Mesenchymal stem cell (in vitro differentiated cells and primary cell): ENCODE results near the gene GMPPB.

Experiments
- DNase-seq: peaks from one replicate; pipeline ENCODE4 v3.0.0-alpha.2; 2013
- H2AFZ ChIP-seq: one replicate; pipeline ENCODE4 v1.6.1; 2013; ENCODE audit warnings: low read depth, mild to moderate bottlenecking, control low read depth, inconsistent platforms, low read length, moderate library complexity
- H2AK5ac ChIP-seq: 2 replicates; pipeline ENCODE4 v1.6.1; 2013; ENCODE audit warnings: low read length, moderate library complexity, mild to moderate bottlenecking, inconsistent platforms; ENCODE audit not compliant: severe bottlenecking
- H2BK120ac ChIP-seq: one replicate; pipeline ENCODE4 v1.6.1; 2013; ENCODE audit warnings: low read depth, mild to moderate bottlenecking, inconsistent platforms, low read length, moderate library complexity
- H2BK12ac ChIP-seq, 2 experiments: one replicate each; pipeline ENCODE4 v1.6.1; 2013; ENCODE audit warnings: inconsistent platforms in 2 of 2, low read length in 2 of 2, mild to moderate bottlenecking in 2 of 2, moderate library complexity in 2 of 2, control low read depth in 1 of 2
- H2BK15ac ChIP-seq: one replicate; pipeline ENCODE4 v1.6.1; 2013; ENCODE audit warnings: mild to moderate bottlenecking, low read depth, inconsistent platforms; ENCODE audit not compliant: poor library complexity, severe bottlenecking
- H2BK5ac ChIP-seq: 2 replicates; pipeline ENCODE4 v1.6.1; 2013; ENCODE audit warnings: low read depth, mild to moderate bottlenecking, low read length, control low read depth, inconsistent platforms; ENCODE audit not compliant: poor library complexity, severe bottlenecking
- H3K14ac ChIP-seq, 2 experiments: one replicate each; pipeline ENCODE4 v1.6.1; 2013; ENCODE audit warnings: inconsistent platforms in 2 of 2, low read length in 2 of 2, control low read depth in 1 of 2, mild to moderate bottlenecking in 1 of 2, moderate library complexity in 1 of 2
- H3K18ac ChIP-seq, 2 experiments: one replicate each; pipeline ENCODE4 v1.6.1; 2013; ENCODE audit warnings: inconsistent platforms in 2 of 2, low read length in 2 of 2, control low read depth in 1 of 2, low read depth in 1 of 2, mild to moderate bottlenecking in 1 of 2
- H3K23ac ChIP-seq, 2 experiments: one replicate each; pipeline ENCODE4 v1.6.1; 2013; ENCODE audit warnings: inconsistent platforms in 2 of 2, low read length in 2 of 2, mild to moderate bottlenecking in 2 of 2, moderate library complexity in 2 of 2, control low read depth in 1 of 2
- H3K27ac ChIP-seq: 2 replicates; pipeline ENCODE4 v1.5.1; 2013; ENCODE audit warnings: mild to moderate bottlenecking, moderate library complexity, low read length, control low read depth, inconsistent platforms; ENCODE audit not compliant: poor library complexity, severe bottlenecking
- H3K27me3 ChIP-seq, 2 experiments: 2 replicates each; pipeline versions ENCODE4 v1.6.1 to v1.7.0; 2013; ENCODE audit warnings: low read length in 2 of 2, mild to moderate bottlenecking in 2 of 2, moderate library complexity in 2 of 2, control low read depth in 1 of 2, inconsistent platforms in 1 of 2; ENCODE audit not compliant: control insufficient read depth in 1 of 2, insufficient read depth in 1 of 2
- H3K36me3 ChIP-seq, 2 experiments: 2 replicates each; pipeline versions ENCODE4 v1.6.1 to v1.7.0; 2013; ENCODE audit warnings: low read length in 2 of 2, control low read depth in 1 of 2, inconsistent platforms in 1 of 2, low read depth in 1 of 2, mild to moderate bottlenecking in 1 of 2; ENCODE audit not compliant: insufficient read depth in 2 of 2, control insufficient read depth in 1 of 2
- H3K4ac ChIP-seq, 2 experiments: one replicate each; pipeline ENCODE4 v1.6.1; 2013; ENCODE audit warnings: inconsistent platforms in 2 of 2, low read length in 2 of 2, mild to moderate bottlenecking in 2 of 2, moderate library complexity in 2 of 2, control low read depth in 1 of 2, low read depth in 1 of 2
- H3K4me1 ChIP-seq: 2 replicates; pipeline ENCODE4 v1.6.1; 2013; ENCODE audit warnings: low read depth, low read length, control low read depth; ENCODE audit not compliant: control insufficient read depth, insufficient read depth
- H3K4me2 ChIP-seq: 2 replicates; pipeline ENCODE4 v1.6.1; 2013; ENCODE audit warnings: low read length, mild to moderate bottlenecking, inconsistent platforms; ENCODE audit not compliant: poor library complexity, severe bottlenecking
- H3K4me3 ChIP-seq, 2 experiments: 2 replicates each; pipeline versions ENCODE4 v1.5.1 to v1.7.0; 2013; ENCODE audit warnings: low read length in 2 of 2, mild to moderate bottlenecking in 2 of 2, control low read depth in 1 of 2, low read depth in 1 of 2; ENCODE audit not compliant: insufficient read depth in 1 of 2
- H3K79me1 ChIP-seq: replicated peaks from 2 replicates; pipeline ENCODE4 v1.6.1; 2013; ENCODE audit warnings: mild to moderate bottlenecking, control low read depth, low read length, inconsistent platforms; ENCODE audit not compliant: poor library complexity, severe bottlenecking
- H3K9ac ChIP-seq: 2 replicates; pipeline ENCODE4 v1.7.0; 2013; ENCODE audit warnings: mild to moderate bottlenecking, low read length, moderate library complexity
- H3K9me3 ChIP-seq: 2 replicates; pipeline ENCODE4 v1.7.0; 2013; ENCODE audit warnings: mild to moderate bottlenecking, low read length; ENCODE audit not compliant: control insufficient read depth
- H4K8ac ChIP-seq: one replicate; pipeline ENCODE4 v1.6.1; 2013; ENCODE audit warnings: inconsistent platforms, mild to moderate bottlenecking, low read length, moderate library complexity
- H4K91ac ChIP-seq: one replicate; pipeline ENCODE4 v1.6.1; 2013; ENCODE audit warnings: mild to moderate bottlenecking, low read length, inconsistent platforms
- WGBS: methylation state at CpG from one replicate; pipeline ENCODE4 v1.1.7; 2013; ENCODE audit warnings: mixed read lengths; 5-methylcytosine and 5-hydroxymethylcytosine counted together

GMPPB gene

DNA sequence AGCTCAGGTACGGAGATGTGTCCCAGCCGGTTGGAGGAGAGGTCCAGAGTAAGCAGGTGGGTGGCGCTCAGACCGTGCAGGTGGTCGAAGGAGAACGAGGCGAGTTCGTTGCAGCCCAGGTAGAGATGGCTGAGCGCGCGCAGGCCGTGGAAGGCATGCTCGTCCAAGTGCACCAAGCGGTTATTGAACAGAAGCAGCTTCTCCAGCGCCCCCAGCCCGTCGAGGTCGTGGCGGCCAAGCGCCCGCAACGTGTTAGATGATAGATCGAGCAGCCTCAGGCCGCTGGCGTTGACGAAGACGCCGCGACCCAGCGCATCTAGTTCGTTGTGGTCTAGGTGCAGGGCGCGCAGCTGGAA lies 4.9 kb downstream of the GMPPB start:
- H3K79me1 ChIP-seq, result peaks cover 18% of the 10 kb centered on the region
- no peaks in the 10 kb centered on the region for H3K27me3 ChIP-seq
- no peak overlapping the region for H2BK12ac ChIP-seq
- H3K4me1 ChIP-seq, result peaks cover 27% of the 10 kb centered on the region
- H4K91ac ChIP-seq, result no peak overlapping the region
- no peaks in the 10 kb centered on the region for H3K9me3 ChIP-seq
- peak overlapping the region in 1 of 2 experiments; percentile 6 for H3K23ac ChIP-seq
- no peak overlapping the region for H2BK120ac ChIP-seq
- H3K14ac ChIP-seq, result peak overlapping the region in 1 of 2 experiments; percentile 50
- no peak overlapping the region for H3K27ac ChIP-seq
- peak overlapping the region; percentile 54 to 81 for H3K4me3 ChIP-seq
- H2BK5ac ChIP-seq, result no peak overlapping the region
- 24% methylated on average over 33 of the region's 33 CpGs for WGBS
- H2AFZ ChIP-seq, result no peak overlapping the region
- DNase-seq, result peak; percentile 31
- no peak overlapping the region for H3K18ac ChIP-seq
- H4K8ac ChIP-seq, result peak overlapping the region; percentile 62
- H2BK15ac ChIP-seq, result no peak overlapping the region
- no peak overlapping the region for H2AK5ac ChIP-seq
- H3K9ac ChIP-seq, result peak overlapping the region; percentile 72
- peaks cover 33 to 75% of the 10 kb centered on the region in 2 experiments for H3K36me3 ChIP-seq
- H3K4ac ChIP-seq, result peak overlapping the region in 1 of 2 experiments; percentile 41
- H3K4me2 ChIP-seq, result peak overlapping the region; percentile 87

DNA sequence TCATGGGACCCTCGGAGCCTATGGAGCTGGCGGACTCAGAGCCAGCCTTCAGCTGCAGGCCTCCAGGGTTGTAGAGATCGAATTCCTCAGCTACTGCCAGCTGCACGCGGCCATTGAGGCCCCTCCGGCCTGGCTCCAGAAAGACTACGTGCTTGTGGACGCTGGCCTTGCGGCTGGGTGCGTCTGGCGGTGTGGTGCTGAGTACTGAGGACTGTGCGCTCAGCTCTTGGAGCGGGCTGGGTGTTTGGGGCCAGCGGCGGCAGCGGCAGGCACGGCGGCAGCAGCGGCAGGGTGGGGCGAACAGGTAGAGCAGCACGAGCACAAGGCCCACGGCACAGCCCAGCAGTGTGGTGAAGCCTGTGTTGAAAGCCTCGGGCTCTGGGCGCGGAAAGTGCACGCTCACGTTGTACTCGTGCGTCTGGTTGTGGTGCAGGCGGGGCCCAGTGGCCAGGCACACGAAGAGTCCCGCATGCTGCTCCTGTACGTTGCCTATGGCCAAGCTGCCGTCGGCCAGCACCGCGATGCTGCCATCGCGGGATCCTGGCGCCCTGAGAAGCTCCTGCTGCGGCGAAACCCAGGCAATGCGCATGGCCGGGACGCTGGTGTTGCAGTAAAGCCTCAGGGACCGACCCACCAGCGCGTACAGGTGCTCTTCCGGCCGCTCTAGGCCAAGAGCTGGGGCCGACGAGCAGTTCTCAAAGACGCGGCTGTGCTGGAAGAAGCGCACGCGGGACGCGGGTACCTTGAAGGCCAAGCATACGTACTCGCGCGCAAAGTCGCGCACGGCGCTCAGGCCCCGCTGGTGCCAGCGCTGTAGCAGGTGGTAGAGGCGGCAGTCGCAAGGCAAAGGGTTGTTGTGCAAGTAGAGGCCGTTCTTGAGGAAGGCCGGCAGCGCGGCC lies 5.5 kb downstream of the GMPPB start:
- Histone ChIP-seq H3K4ac (no peak overlapping the region), H4K91ac (peak overlapping the region; percentile 18), H3K18ac (no peak overlapping the region), H2BK15ac (no peak overlapping the region), H3K4me1 (peaks cover 27% of the 10 kb centered on the region), H3K27me3 (no peaks in the 10 kb centered on the region), H3K27ac (no peak overlapping the region), H2BK5ac (no peak overlapping the region), H3K4me2 (no peak overlapping the region), H3K23ac (no peak overlapping the region), H3K79me1 (peaks cover 16% of the 10 kb centered on the region), H2AFZ (no peak overlapping the region), H2AK5ac (no peak overlapping the region), H3K4me3 (no peak overlapping the region), H2BK12ac (no peak overlapping the region), H3K36me3 (peaks cover 33 to 78% of the 10 kb centered on the region in 2 experiments), H2BK120ac (no peak overlapping the region), H4K8ac (peak overlapping the region; percentile 53), H3K9ac (no peak overlapping the region), H3K14ac (no peak overlapping the region), H3K9me3 (no peaks in the 10 kb centered on the region)
- no peak for DNase-seq
- WGBS, result 74% methylated on average over 75 of the region's 75 CpGs

DNA sequence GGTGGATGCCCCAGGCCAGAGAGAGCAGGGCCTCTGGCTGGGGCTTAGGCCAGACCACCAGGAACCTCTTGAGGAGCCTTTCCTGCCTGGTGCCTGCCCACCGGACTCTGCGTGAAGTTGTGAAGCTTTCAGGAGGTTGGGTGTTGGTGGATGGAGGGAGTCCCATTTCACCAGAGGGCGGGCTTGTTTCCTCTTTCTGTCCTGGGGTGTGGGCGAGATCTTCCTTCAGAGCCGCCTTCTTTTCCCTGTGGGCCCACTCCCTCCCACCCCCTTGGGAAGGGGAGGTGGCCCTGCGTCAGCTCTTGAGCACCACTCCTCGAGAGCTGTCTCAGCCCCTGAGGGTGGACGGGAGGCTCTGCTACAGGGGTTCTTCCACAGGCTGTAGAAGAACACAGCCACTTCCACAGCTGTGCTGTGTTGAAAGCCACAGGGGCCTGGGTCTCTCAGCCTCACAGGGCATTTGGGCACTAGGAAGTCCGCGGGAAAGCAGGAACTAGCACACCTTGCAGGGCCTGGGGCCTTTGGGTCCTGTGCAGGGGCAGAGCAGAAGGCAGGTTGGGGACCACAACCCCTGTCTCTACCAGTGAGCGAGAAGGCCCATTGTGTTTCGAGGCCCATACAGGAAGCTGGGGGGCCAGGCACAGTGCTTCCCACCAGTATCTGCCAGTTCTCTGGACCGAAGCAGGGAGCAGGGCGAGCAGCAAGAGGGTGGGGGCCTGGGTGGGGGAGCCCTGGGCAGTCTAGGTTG lies 6.4 kb downstream of the GMPPB start:
- 92% methylated on average over 14 of the region's 14 CpGs for WGBS
- Histone ChIP-seq H4K91ac (no peak overlapping the region), H3K27me3 (no peaks in the 10 kb centered on the region), H3K23ac (no peak overlapping the region), H3K27ac (no peak overlapping the region), H2AFZ (no peak overlapping the region), H3K79me1 (peaks cover 11% of the 10 kb centered on the region), H3K18ac (no peak overlapping the region), H3K9me3 (no peaks in the 10 kb centered on the region), H3K4ac (no peak overlapping the region), H3K9ac (peak overlapping the region; percentile 8), H3K4me1 (peaks cover 22% of the 10 kb centered on the region), H2BK5ac (no peak overlapping the region), H3K36me3 (peaks cover 35 to 78% of the 10 kb centered on the region in 2 experiments), H2BK12ac (no peak overlapping the region), H3K4me2 (no peak overlapping the region), H2AK5ac (no peak overlapping the region), H3K4me3 (no peak overlapping the region), H3K14ac (no peak overlapping the region), H2BK15ac (no peak overlapping the region), H2BK120ac (no peak overlapping the region), H4K8ac (no peak overlapping the region)
- no peak for DNase-seq

DNA sequence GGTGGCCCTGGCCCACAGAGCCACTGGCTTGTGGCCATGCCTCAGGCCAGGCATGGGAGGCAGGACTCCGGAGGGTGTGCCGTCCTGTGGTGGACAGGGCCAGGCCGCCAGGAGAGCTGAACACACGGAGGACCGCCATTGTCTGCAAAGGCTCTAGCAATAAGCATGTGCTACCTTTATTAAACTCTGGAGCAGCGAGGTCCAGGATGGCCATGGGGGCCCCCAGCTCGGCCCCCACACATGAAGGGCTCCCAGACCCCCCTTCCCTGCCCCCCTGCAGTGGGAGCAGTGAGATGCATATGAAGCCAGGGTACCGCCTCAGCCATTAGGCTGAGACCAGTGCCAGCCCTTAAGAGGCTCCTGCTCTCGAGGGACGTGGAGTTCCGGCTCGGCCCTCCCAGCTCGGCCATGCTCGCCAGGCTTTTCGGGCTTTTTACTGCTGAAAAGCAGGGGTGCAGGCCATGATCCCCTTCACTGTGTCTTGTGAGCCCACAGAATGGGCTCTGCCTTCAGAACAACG lies 7.0 kb downstream of the GMPPB start:
- H3K4me2 ChIP-seq, result no peak overlapping the region
- H3K9me3 ChIP-seq, result no peaks in the 10 kb centered on the region
- no peak overlapping the region for H3K18ac ChIP-seq
- H3K4me3 ChIP-seq, result no peak overlapping the region
- H2BK15ac ChIP-seq, result no peak overlapping the region
- peaks cover 5% of the 10 kb centered on the region for H3K79me1 ChIP-seq
- H3K27me3 ChIP-seq, result no peaks in the 10 kb centered on the region
- no peak overlapping the region for H4K91ac ChIP-seq
- H3K9ac ChIP-seq, result peak overlapping the region; percentile 8
- H2BK120ac ChIP-seq, result no peak overlapping the region
- no peak overlapping the region for H2AK5ac ChIP-seq
- no peak for DNase-seq
- peaks cover 30 to 75% of the 10 kb centered on the region in 2 experiments for H3K36me3 ChIP-seq
- no peak overlapping the region for H2BK12ac ChIP-seq
- H3K4me1 ChIP-seq, result peaks cover 16% of the 10 kb centered on the region
- 96% methylated on average over 15 of the region's 16 CpGs for WGBS
- H3K14ac ChIP-seq, result no peak overlapping the region
- no peak overlapping the region for H3K4ac ChIP-seq
- no peak overlapping the region for H3K23ac ChIP-seq
- H2AFZ ChIP-seq, result no peak overlapping the region
- H2BK5ac ChIP-seq, result no peak overlapping the region
- no peak overlapping the region for H4K8ac ChIP-seq
- H3K27ac ChIP-seq, result no peak overlapping the region
